ENCODE measurements around the gene NTRK2.

- TF ChIP-seq CTCF (conservative IDR thresholded peaks at IDR 0.05; ENCODE audit: low read length) = no peak
- TF ChIP-seq EZH2phosphoT487 (IDR thresholded peaks at IDR 0.05; ENCODE audit: borderline replicate concordance) = no peak
Observed at GRCh38 chr9:84711936-84712335, 42.4 kb downstream of the NTRK2 start.

All from Loucy (cell line).